ENCODE measurements around the gene GSTM4. TPM values are rescaled to one million over a fixed set of nuclear protein-coding genes. Genes with fewer than 3 reads are reported as not detected.

GSTM4 gene
- total and polyA plus RNA-seq, 9 of the 15 experiments (the other 6 are each of a cell fraction or from before 2014, with no cell fraction given) = 18.8 to 53.4 (median 38.8) TPM

GRCh38 chr1:109655615-109656519, at the start of gene GSTM4 (continued):
- TF ChIP-seq ZNF318 (IDR thresholded peaks at IDR 0.05; ENCODE audit: borderline replicate concordance in 1 of 2, low read depth in 1 of 2) (no peak), VEZF1 (CRISPR knock-in tag; IDR thresholded peaks at IDR 0.05) (peak; percentile 85), E2F3 (CRISPR knock-in tag; IDR thresholded peaks at IDR 0.05) (no peak), ZNF583 (CRISPR knock-in tag; IDR thresholded peaks at IDR 0.05) (no peak), ID3 (CRISPR knock-in tag; IDR thresholded peaks at IDR 0.05) (no peak), ID3 (tag; IDR thresholded peaks at IDR 0.05) (no peak; the same call in 1 of the 2 replicates), NUFIP1 (IDR thresholded peaks at IDR 0.05; ENCODE audit: partially characterized antibody) (no peak), MCM5 (IDR thresholded peaks at IDR 0.05; ENCODE audit: low read depth) (no peak), HNRNPK (IDR thresholded peaks at IDR 0.05; ENCODE audit: low read depth, low read length, poor library complexity, severe bottlenecking) (no peak), ARNT (IDR thresholded peaks at IDR 0.05) (no peak), GTF2A2 (tag; IDR thresholded peaks at IDR 0.05) (no peak), MTA1 (IDR thresholded peaks at IDR 0.05; ENCODE audit: borderline replicate concordance) (0 out of 2 replicates have a peak, but pooled peaks have one; percentile 10), ZNF280B (CRISPR knock-in tag; IDR thresholded peaks at IDR 0.05) (no peak), ESRRA (IDR thresholded peaks at IDR 0.05; ENCODE audit: borderline replicate concordance, low read depth) (peak; percentile 100), C11orf30 (IDR thresholded peaks at IDR 0.05; ENCODE audit: low read depth) (peak; percentile 55; the same call in 1 of the 2 replicates), RBM34 (IDR thresholded peaks at IDR 0.05; ENCODE audit: borderline replicate concordance, insufficient read depth, low read length) (no peak)

Measured in K562 (cell line).